ENCODE data around the gene ADCY9.

GRCh38 chr16:4006397-4006999 is 109.7 kb downstream of the ADCY9 start:
- TF ChIP-seq CTCF (conservative IDR thresholded peaks at IDR 0.05; ENCODE audit: low read depth, low read length), result no peak
- no peak for TF ChIP-seq EZH2 (IDR thresholded peaks at IDR 0.05; ENCODE audit: borderline replicate concordance, low read depth, low read length, poor library complexity, severe bottlenecking)

Data from A673 (cell line).